ENCODE data around the gene H2BK1. TPM values are rescaled to one million over a fixed set of nuclear protein-coding genes. Genes with fewer than 3 reads are reported as not detected.

H2BK1 gene
- total RNA-seq, 4 donors from 2014 or later: 4.4 TPM; not detected in 3

- no peaks in the 10 kb centered on the region for H3K27me3 ChIP-seq
- H3K4me3 ChIP-seq: no peak overlapping the region
- no peaks in the 10 kb centered on the region for H3K36me3 ChIP-seq
- intact Hi-C loops (cut with DNase I; ENCODE audit: low total_unique reads): no loop called here
- no peaks in the 10 kb centered on the region for H3K9me3 ChIP-seq
- no peak for DNase-seq
- TF ChIP-seq CTCF (IDR thresholded peaks at IDR 0.05): no peak
- TF ChIP-seq POLR2A (IDR thresholded peaks at IDR 0.05): no peak
- H3K4me1 ChIP-seq: peaks cover 0 to 7% of the 10 kb centered on the region in 2 donors
- H3K27ac ChIP-seq: no peak overlapping the region
Measured at GRCh38 chr7:151202836-151203235, 7.5 kb downstream of the H2BK1 start.

- Histone ChIP-seq H3K4me1 (peaks cover 0 to 7% of the 10 kb centered on the region in 2 donors), H3K4me3 (no peak overlapping the region), H3K9me3 (no peaks in the 10 kb centered on the region), H3K27ac (no peak overlapping the region), H3K27me3 (no peaks in the 10 kb centered on the region), H3K36me3 (no peaks in the 10 kb centered on the region)
- intact Hi-C loops (cut with DNase I; ENCODE audit: low total_unique reads): no loop called here
- no peak for DNase-seq
- no peak for TF ChIP-seq POLR2A (IDR thresholded peaks at IDR 0.05)
- no peak for TF ChIP-seq CTCF (IDR thresholded peaks at IDR 0.05)
Measured at GRCh38 chr7:151201751-151202150, 8.5 kb downstream of the H2BK1 start.

- Histone ChIP-seq H3K27me3 (no peaks in the 10 kb centered on the region), H3K27ac (no peak overlapping the region), H3K4me1 (peaks cover 0 to 7% of the 10 kb centered on the region in 2 donors), H3K9me3 (no peaks in the 10 kb centered on the region), H3K36me3 (no peaks in the 10 kb centered on the region), H3K4me3 (no peak overlapping the region)
- no peak for TF ChIP-seq POLR2A (IDR thresholded peaks at IDR 0.05)
- TF ChIP-seq CTCF (IDR thresholded peaks at IDR 0.05): no peak
- intact Hi-C loops (cut with DNase I; ENCODE audit: low total_unique reads): no loop called here
- DNase-seq: no peak
Measured at GRCh38 chr7:151201344-151201743, 8.9 kb downstream of the H2BK1 start.

GRCh38 chr7:151198945-151199848, 11.1 kb downstream of the H2BK1 start:
- DNase-seq: peak in 1 of 2 donors; percentile 48
- H3K9me3 ChIP-seq: no peaks in the 10 kb centered on the region
- TF ChIP-seq POLR2A (IDR thresholded peaks at IDR 0.05): no peak
- no peak for TF ChIP-seq CTCF (IDR thresholded peaks at IDR 0.05)
- H3K4me3 ChIP-seq: no peak overlapping the region
- H3K27ac ChIP-seq: no peak overlapping the region
- H3K36me3 ChIP-seq: no peaks in the 10 kb centered on the region
- intact Hi-C loops (cut with DNase I; ENCODE audit: low total_unique reads): loop anchor here (10.0 kb wide), 1 partner anchor 54 kb away; no protein-coding TSS in a partner anchor
- H3K4me1 ChIP-seq: peaks cover 0 to 7% of the 10 kb centered on the region in 2 donors
- H3K27me3 ChIP-seq: no peaks in the 10 kb centered on the region

GRCh38 chr7:151197932-151198331, 12.4 kb downstream of the H2BK1 start:
- Histone ChIP-seq H3K9me3 (no peaks in the 10 kb centered on the region), H3K4me1 (peaks cover 0 to 7% of the 10 kb centered on the region in 2 donors), H3K27ac (no peak overlapping the region), H3K27me3 (no peaks in the 10 kb centered on the region), H3K36me3 (no peaks in the 10 kb centered on the region), H3K4me3 (no peak overlapping the region)
- no peak for TF ChIP-seq POLR2A (IDR thresholded peaks at IDR 0.05)
- TF ChIP-seq CTCF (IDR thresholded peaks at IDR 0.05): no peak
- DNase-seq: no peak
- intact Hi-C loops (cut with DNase I; ENCODE audit: low total_unique reads): loop anchor here (10.0 kb wide), 1 partner anchor 53 kb away; no protein-coding TSS in a partner anchor

Data from uterus (tissue), 4 donors.